Astrocyte (in vitro differentiated cells and primary cell): ENCODE data around the gene HES5. TPM values are rescaled to one million over a fixed set of nuclear protein-coding genes. Genes with fewer than 3 reads are reported as not detected.

Experiments
- DNase-seq: peaks from one replicate; pipeline ENCODE4 v3.0.0-alpha.2; 2010; ENCODE audit warnings: low read depth
- FAIRE-seq: peaks from 2 replicates; lab custom pipeline; 2011; peaks lifted over from hg19 to GRCh38; lab: Jason Lieb, UNC
- H2AFZ ChIP-seq: 2 replicates; pipeline ENCODE4 v1.6.0; 2012; ENCODE audit warnings: low read depth, low read length, inconsistent platforms
- H3K27ac ChIP-seq: 2 replicates; pipeline ENCODE4 v1.5.1; 2011; ENCODE audit warnings: low read depth, low read length, inconsistent platforms
- H3K27me3 ChIP-seq: 2 replicates; pipeline ENCODE4 v1.6.0; 2011; ENCODE audit warnings: low read length, inconsistent platforms; ENCODE audit not compliant: insufficient read depth
- H3K36me3 ChIP-seq: 2 replicates; pipeline ENCODE4 v1.5.1; 2011; ENCODE audit warnings: low read length, inconsistent platforms; ENCODE audit not compliant: insufficient read depth
- H3K4me1 ChIP-seq: 2 replicates; pipeline ENCODE4 v1.5.1; 2011; ENCODE audit warnings: low read length, inconsistent platforms; ENCODE audit not compliant: insufficient read depth
- H3K4me2 ChIP-seq: 2 replicates; pipeline ENCODE4 v1.6.0; 2012; ENCODE audit warnings: low read length, inconsistent platforms
- H3K4me3 ChIP-seq: 2 replicates; pipeline ENCODE4 v1.5.1; 2011; ENCODE audit warnings: low read depth, mild to moderate bottlenecking, low read length, inconsistent platforms; ENCODE audit not compliant: insufficient read depth
- H3K79me2 ChIP-seq: 2 replicates; pipeline ENCODE4 v1.6.0; 2012; ENCODE audit warnings: mild to moderate bottlenecking, low read length, inconsistent platforms; ENCODE audit not compliant: insufficient read depth
- H3K9ac ChIP-seq: 2 replicates; pipeline ENCODE4 v1.6.0; 2012; ENCODE audit warnings: mild to moderate bottlenecking, low read length, inconsistent platforms
- H3K9me3 ChIP-seq: 2 replicates; pipeline ENCODE4 v1.5.1; 2012; ENCODE audit warnings: low read depth, mild to moderate bottlenecking, low read length, inconsistent platforms; ENCODE audit not compliant: insufficient read depth
- H4K20me1 ChIP-seq: 2 replicates; pipeline ENCODE4 v1.6.0; 2012; ENCODE audit warnings: low read length, inconsistent platforms; ENCODE audit not compliant: insufficient read depth
- H3K27ac Mint-ChIP-seq: one replicate; pipeline ENCODE4 v1.8.0; 2021; ENCODE audit warnings: mild to moderate bottlenecking, mixed read lengths; ENCODE audit not compliant: unreplicated experiment
- H3K27me3 Mint-ChIP-seq: one replicate; pipeline ENCODE4 v1.8.0; 2021; ENCODE audit warnings: low read depth, mixed read lengths; ENCODE audit not compliant: unreplicated experiment
- H3K36me3 Mint-ChIP-seq: one replicate; pipeline ENCODE4 v1.8.0; 2021; ENCODE audit warnings: low read depth, mixed read lengths; ENCODE audit not compliant: unreplicated experiment
- H3K4me1 Mint-ChIP-seq: one replicate; pipeline ENCODE4 v1.8.0; 2021; ENCODE audit warnings: low read depth, mixed read lengths; ENCODE audit not compliant: unreplicated experiment
- H3K4me3 Mint-ChIP-seq: one replicate; pipeline ENCODE4 v1.8.0; 2021; ENCODE audit warnings: mild to moderate bottlenecking, moderate library complexity, mixed read lengths; ENCODE audit not compliant: unreplicated experiment
- H3K9me3 Mint-ChIP-seq: one replicate; pipeline ENCODE4 v1.8.0; 2021; ENCODE audit warnings: mild to moderate bottlenecking, mixed read lengths; ENCODE audit not compliant: unreplicated experiment
- CTCF ChIP-seq: IDR thresholded peaks from 2 replicates; pipeline ENCODE4 v1.5.1; 2011; ENCODE audit warnings: low read depth, mild to moderate bottlenecking, inconsistent platforms, low read length, moderate library complexity; ENCODE audit not compliant: insufficient read depth
- EZH2 ChIP-seq: IDR thresholded peaks from 2 replicates; pipeline ENCODE4 v1.6.1; 2012; ENCODE audit warnings: mild to moderate bottlenecking, low read length, inconsistent platforms; ENCODE audit not compliant: insufficient read depth
- total RNA-seq: library from RNA; stranded (reverse); gene quantifications from 2 replicates; pipeline ENCODE4 v1.2.1, GENCODE V29; 2021

The HES5 gene
- total RNA-seq, 1 donor from 2014 or later = not detected

DNA sequence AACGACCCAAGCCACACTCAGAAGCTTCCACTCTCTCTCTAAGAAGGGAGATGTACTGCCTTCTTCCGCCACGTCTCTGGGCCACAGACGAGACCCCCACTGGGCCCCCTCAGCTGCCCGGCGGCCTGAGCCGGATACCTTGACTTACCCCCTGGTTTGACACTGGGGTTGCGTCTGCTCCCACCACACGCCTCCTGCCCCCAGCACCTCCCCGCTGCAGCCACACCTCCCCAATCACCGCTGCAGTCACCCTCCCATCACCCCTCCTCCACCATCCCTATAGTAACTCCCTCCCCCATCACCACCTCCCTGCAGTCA is 14.3 kb downstream of the HES5 start:
- Histone ChIP-seq H4K20me1 (peaks cover 25% of the 10 kb centered on the region), H3K4me3 (no peak overlapping the region), H3K79me2 (peaks cover 2% of the 10 kb centered on the region), H3K36me3 (peaks cover 7% of the 10 kb centered on the region), H3K4me2 (no peak overlapping the region), H3K9me3 (no peaks in the 10 kb centered on the region), H2AFZ (no peak overlapping the region), H3K4me1 (no peaks in the 10 kb centered on the region), H3K27ac (no peak overlapping the region), H3K27me3 (no peaks in the 10 kb centered on the region), H3K9ac (no peak overlapping the region)
- no peak for DNase-seq
- TF ChIP-seq EZH2 (no peak), CTCF (no peak)
- H3K36me3 Mint-ChIP-seq = peaks cover under 1% of the 10 kb centered on the region
- H3K4me1 Mint-ChIP-seq = no peaks in the 10 kb centered on the region
- no peaks in the 10 kb centered on the region for H3K9me3 Mint-ChIP-seq
- no peaks in the 10 kb centered on the region for H3K27me3 Mint-ChIP-seq
- no peak overlapping the region for H3K4me3 Mint-ChIP-seq
- no peak for FAIRE-seq
- H3K27ac Mint-ChIP-seq = no peak overlapping the region

DNA sequence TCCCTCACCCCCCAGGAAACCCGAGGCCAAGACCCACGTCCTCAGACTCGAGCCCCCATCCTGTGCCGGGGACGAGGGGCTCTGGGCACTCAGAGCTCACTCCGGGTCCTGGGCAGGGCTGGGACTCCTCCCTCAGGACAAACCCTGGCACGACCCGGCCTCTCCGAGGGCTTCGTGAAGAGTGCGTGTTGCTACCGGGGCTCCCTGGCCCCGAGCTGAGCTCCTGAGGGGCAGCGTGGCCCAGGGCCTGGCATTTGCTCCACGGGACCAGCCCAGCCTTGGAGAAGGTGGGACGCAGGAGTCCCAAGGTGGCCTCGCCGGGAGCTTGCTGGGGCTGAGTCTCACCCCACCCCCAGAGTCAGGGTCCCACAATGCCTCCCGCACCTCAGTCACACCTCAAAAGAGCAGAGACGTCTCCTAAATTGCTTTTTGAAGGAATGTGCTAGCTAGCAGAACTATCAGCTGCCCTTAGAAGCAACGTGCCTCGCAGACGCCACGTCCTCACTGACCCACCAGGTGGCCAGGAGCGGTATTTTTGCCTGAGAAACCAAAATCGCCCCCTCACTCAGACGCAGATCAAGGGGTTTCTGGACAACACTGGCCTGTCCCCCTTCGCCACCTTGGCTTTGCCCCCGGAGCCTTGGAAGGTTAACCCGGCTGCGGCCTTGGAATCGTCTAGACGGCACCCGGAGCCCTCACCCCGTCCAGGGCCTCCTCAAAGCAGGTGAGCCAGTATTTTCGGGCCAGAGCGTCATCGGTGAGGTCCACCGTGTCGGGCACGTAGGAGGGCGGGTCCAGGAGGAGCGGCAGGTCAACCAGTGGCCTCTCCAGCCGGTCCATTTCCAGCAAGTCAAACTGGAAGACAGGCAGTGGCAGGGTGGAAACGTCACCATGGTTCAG is 14.9 kb downstream of the HES5 start:
- H3K4me3 Mint-ChIP-seq = no peak overlapping the region
- H3K9me3 Mint-ChIP-seq = no peaks in the 10 kb centered on the region
- Histone ChIP-seq H4K20me1 (peaks cover 22% of the 10 kb centered on the region), H3K9ac (no peak overlapping the region), H2AFZ (no peak overlapping the region), H3K4me2 (no peak overlapping the region), H3K27me3 (no peaks in the 10 kb centered on the region), H3K4me3 (no peak overlapping the region), H3K4me1 (no peaks in the 10 kb centered on the region), H3K79me2 (no peaks in the 10 kb centered on the region), H3K36me3 (peaks cover 7% of the 10 kb centered on the region), H3K27ac (no peak overlapping the region), H3K9me3 (no peaks in the 10 kb centered on the region)
- DNase-seq (no peak), FAIRE-seq (no peak)
- no peaks in the 10 kb centered on the region for H3K36me3 Mint-ChIP-seq
- H3K4me1 Mint-ChIP-seq = no peaks in the 10 kb centered on the region
- TF ChIP-seq EZH2 (no peak), CTCF (no peak)
- no peak overlapping the region for H3K27ac Mint-ChIP-seq
- H3K27me3 Mint-ChIP-seq = no peaks in the 10 kb centered on the region
